HepG2 (cell line): ENCODE results near the gene PUM1.

ENCODE experiments used
- ATAD3A ChIP-seq: sonication (generic); formaldehyde crosslinking; IDR thresholded peaks from 2 replicates; pipeline ENCODE4 v1.4.0; 2020; ENCODE audit warnings: missing genetic modification reagents
- CBFB ChIP-seq: sonication (generic); formaldehyde crosslinking; IDR thresholded peaks from 2 replicates; pipeline ENCODE4 v1.4.0; 2020; ENCODE audit warnings: missing genetic modification reagents
- CTCF ChIP-seq: sonication (generic); formaldehyde crosslinking; IDR thresholded peaks from 2 replicates; pipeline ENCODE4 v1.5.0; 2020; ENCODE audit warnings: mild to moderate bottlenecking, missing genetic modification reagents, moderate library complexity
- E2F2 ChIP-seq: sonication (generic); formaldehyde crosslinking; IDR thresholded peaks from 2 replicates; pipeline ENCODE4 v1.4.0; 2020; ENCODE audit warnings: missing genetic modification reagents, borderline replicate concordance
- EHMT2 ChIP-seq: fragments of 200-600 bp; sonication (generic); IDR thresholded peaks from 2 replicates; pipeline ENCODE4 v1.7.0; 2017; ENCODE audit warnings: antibody characterized with exemption, low read depth, low read length, borderline replicate concordance
- HES4 ChIP-seq: sonication (generic); formaldehyde crosslinking; IDR thresholded peaks from 2 replicates; pipeline ENCODE4 v1.9.0; 2021; ENCODE audit warnings: mild to moderate bottlenecking, missing genetic modification reagents, borderline replicate concordance
- MYC ChIP-seq: sonication (generic); formaldehyde crosslinking; IDR thresholded peaks from 2 replicates; pipeline ENCODE4 v1.9.0; 2021; ENCODE audit warnings: missing genetic modification reagents, borderline replicate concordance
- TCF7 ChIP-seq: sonication (generic); IDR thresholded peaks from 2 replicates; pipeline ENCODE4 v1.6.1; 2016; ENCODE audit warnings: antibody characterized with exemption, low read depth
- YY1 ChIP-seq: IDR thresholded peaks from 2 replicates; pipeline ENCODE4 v1.6.1; 2011; ENCODE audit warnings: low read length, low read depth, moderate library complexity, mild to moderate bottlenecking; ENCODE audit not compliant: insufficient read depth, insufficient replicate concordance
- ZNF710 ChIP-seq: sonication (generic); formaldehyde crosslinking; IDR thresholded peaks from 2 replicates; pipeline ENCODE4 v1.5.0; 2020; ENCODE audit warnings: mild to moderate bottlenecking, missing genetic modification reagents, borderline replicate concordance
- ZSCAN29 ChIP-seq: sonication (generic); formaldehyde crosslinking; conservative IDR thresholded peaks from 2 replicates; pipeline ENCODE4 v1.4.0; 2020; ENCODE audit warnings: mild to moderate bottlenecking, missing genetic modification reagents

GRCh38 chr1:31108861-31109260, 43.3 kb upstream of the PUM1 start:
- no peak for TF ChIP-seq E2F2
- TF ChIP-seq CBFB: no peak
- TF ChIP-seq CTCF (CRISPR knock-in tag): no peak
- TF ChIP-seq ZNF710 (CRISPR knock-in tag): no peak
- no peak for TF ChIP-seq MYC (CRISPR knock-in tag)
- no peak for TF ChIP-seq ATAD3A (CRISPR knock-in tag)
- no peak for TF ChIP-seq YY1
- TF ChIP-seq HES4: no peak
- TF ChIP-seq TCF7: no peak
- TF ChIP-seq ZSCAN29 (CRISPR knock-in tag): no peak
- no peak for TF ChIP-seq EHMT2
